ENCODE results near the gene CAMK1D.

GRCh38 chr10:12615296-12616220 lies 266.2 kb downstream of the CAMK1D start:
- TF ChIP-seq POLR2A (IDR thresholded peaks at IDR 0.05; ENCODE audit: low read depth, low read length) (no peak), POLR2AphosphoS5 (IDR thresholded peaks at IDR 0.05; ENCODE audit: insufficient read depth, low read depth, low read length) (no peak), MYC (IDR thresholded peaks at IDR 0.05; ENCODE audit: low read depth, low read length) (no peak), GATA2 (IDR thresholded peaks at IDR 0.05; ENCODE audit: insufficient read depth, insufficient read length, low read depth, low read length) (no peak), EZH2 (IDR thresholded peaks at IDR 0.05; ENCODE audit: borderline replicate concordance, low read depth, low read length, severe bottlenecking) (no peak), FOS (IDR thresholded peaks at IDR 0.05; ENCODE audit: borderline replicate concordance, insufficient read depth, low read length) (no peak)
- TF ChIP-seq, protein P1, sequence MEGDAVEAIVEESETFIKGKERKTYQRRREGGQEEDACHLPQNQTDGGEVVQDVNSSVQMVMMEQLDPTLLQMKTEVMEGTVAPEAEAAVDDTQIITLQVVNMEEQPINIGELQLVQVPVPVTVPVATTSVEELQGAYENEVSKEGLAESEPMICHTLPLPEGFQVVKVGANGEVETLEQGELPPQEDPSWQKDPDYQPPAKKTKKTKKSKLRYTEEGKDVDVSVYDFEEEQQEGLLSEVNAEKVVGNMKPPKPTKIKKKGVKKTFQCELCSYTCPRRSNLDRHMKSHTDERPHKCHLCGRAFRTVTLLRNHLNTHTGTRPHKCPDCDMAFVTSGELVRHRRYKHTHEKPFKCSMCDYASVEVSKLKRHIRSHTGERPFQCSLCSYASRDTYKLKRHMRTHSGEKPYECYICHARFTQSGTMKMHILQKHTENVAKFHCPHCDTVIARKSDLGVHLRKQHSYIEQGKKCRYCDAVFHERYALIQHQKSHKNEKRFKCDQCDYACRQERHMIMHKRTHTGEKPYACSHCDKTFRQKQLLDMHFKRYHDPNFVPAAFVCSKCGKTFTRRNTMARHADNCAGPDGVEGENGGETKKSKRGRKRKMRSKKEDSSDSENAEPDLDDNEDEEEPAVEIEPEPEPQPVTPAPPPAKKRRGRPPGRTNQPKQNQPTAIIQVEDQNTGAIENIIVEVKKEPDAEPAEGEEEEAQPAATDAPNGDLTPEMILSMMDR (IDR thresholded peaks at IDR 0.05; ENCODE audit: extremely low read depth in 1 of 2, insufficient read depth in 1 of 2, low read depth in 1 of 2, low read length in 2 of 2) = no peak
- TF ChIP-seq, protein P2, sequence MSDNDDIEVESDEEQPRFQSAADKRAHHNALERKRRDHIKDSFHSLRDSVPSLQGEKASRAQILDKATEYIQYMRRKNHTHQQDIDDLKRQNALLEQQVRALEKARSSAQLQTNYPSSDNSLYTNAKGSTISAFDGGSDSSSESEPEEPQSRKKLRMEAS (IDR thresholded peaks at IDR 0.05; ENCODE audit: insufficient read depth, insufficient read length) = no peak

All from endothelial cell of umbilical vein (primary cell).